Panc1 (cell line): ENCODE measurements around the gene RCOR1.
"Not testable (repeated sequence)": the region's sequence is repeated elsewhere in the genome, so short reads cannot be mapped to it uniquely, and the experiment has no call there.

Experiments used
- POLR2AphosphoS5 ChIP-seq: IDR thresholded peaks from 2 replicates; pipeline ENCODE4 v1.6.1; 2012; ENCODE audit warnings: mild to moderate bottlenecking, low read depth, low read length, moderate library complexity
- SIN3A ChIP-seq: IDR thresholded peaks from 2 replicates; pipeline ENCODE4 v1.6.1; 2012; ENCODE audit warnings: low read depth, mild to moderate bottlenecking, low read length, moderate library complexity, borderline replicate concordance; ENCODE audit not compliant: insufficient read depth
- TCF7L2 ChIP-seq: IDR thresholded peaks from 2 replicates; pipeline ENCODE4 v1.6.1; 2011; ENCODE audit warnings: mild to moderate bottlenecking, low read depth, low read length, inconsistent platforms
- TF ChIP-seq, protein P1 (sequence below): fragments of 450-650 bp; IDR thresholded peaks from 2 replicates; pipeline ENCODE4 v1.5.1; 2017; ENCODE audit warnings: mild to moderate bottlenecking
- TF ChIP-seq, protein P2 (sequence below), 2 experiments: IDR thresholded peaks; 2 replicates each; pipeline ENCODE4 v1.6.1; 2011 to 2012; ENCODE audit warnings: low read depth in 2 of 2, control low read depth in 1 of 2, low read length in 1 of 2, mild to moderate bottlenecking in 1 of 2, moderate library complexity in 1 of 2; ENCODE audit not compliant: insufficient read depth in 1 of 2

- TF ChIP-seq, protein P1, sequence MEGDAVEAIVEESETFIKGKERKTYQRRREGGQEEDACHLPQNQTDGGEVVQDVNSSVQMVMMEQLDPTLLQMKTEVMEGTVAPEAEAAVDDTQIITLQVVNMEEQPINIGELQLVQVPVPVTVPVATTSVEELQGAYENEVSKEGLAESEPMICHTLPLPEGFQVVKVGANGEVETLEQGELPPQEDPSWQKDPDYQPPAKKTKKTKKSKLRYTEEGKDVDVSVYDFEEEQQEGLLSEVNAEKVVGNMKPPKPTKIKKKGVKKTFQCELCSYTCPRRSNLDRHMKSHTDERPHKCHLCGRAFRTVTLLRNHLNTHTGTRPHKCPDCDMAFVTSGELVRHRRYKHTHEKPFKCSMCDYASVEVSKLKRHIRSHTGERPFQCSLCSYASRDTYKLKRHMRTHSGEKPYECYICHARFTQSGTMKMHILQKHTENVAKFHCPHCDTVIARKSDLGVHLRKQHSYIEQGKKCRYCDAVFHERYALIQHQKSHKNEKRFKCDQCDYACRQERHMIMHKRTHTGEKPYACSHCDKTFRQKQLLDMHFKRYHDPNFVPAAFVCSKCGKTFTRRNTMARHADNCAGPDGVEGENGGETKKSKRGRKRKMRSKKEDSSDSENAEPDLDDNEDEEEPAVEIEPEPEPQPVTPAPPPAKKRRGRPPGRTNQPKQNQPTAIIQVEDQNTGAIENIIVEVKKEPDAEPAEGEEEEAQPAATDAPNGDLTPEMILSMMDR, result not testable (repeated sequence)
- not testable (repeated sequence) for TF ChIP-seq POLR2AphosphoS5, TCF7L2, SIN3A
- TF ChIP-seq, protein P2, sequence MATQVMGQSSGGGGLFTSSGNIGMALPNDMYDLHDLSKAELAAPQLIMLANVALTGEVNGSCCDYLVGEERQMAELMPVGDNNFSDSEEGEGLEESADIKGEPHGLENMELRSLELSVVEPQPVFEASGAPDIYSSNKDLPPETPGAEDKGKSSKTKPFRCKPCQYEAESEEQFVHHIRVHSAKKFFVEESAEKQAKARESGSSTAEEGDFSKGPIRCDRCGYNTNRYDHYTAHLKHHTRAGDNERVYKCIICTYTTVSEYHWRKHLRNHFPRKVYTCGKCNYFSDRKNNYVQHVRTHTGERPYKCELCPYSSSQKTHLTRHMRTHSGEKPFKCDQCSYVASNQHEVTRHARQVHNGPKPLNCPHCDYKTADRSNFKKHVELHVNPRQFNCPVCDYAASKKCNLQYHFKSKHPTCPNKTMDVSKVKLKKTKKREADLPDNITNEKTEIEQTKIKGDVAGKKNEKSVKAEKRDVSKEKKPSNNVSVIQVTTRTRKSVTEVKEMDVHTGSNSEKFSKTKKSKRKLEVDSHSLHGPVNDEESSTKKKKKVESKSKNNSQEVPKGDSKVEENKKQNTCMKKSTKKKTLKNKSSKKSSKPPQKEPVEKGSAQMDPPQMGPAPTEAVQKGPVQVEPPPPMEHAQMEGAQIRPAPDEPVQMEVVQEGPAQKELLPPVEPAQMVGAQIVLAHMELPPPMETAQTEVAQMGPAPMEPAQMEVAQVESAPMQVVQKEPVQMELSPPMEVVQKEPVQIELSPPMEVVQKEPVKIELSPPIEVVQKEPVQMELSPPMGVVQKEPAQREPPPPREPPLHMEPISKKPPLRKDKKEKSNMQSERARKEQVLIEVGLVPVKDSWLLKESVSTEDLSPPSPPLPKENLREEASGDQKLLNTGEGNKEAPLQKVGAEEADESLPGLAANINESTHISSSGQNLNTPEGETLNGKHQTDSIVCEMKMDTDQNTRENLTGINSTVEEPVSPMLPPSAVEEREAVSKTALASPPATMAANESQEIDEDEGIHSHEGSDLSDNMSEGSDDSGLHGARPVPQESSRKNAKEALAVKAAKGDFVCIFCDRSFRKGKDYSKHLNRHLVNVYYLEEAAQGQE (IDR thresholded peaks at IDR 0.05; ENCODE audit: insufficient read depth in 1 of 2, low read depth in 2 of 2, low read length in 1 of 2), result not testable (repeated sequence)
Observed at GRCh38 chr14:102765770-102766169, 173.3 kb downstream of the RCOR1 start.
